Measurements from ENCODE around the gene PRDM10. TPM values are rescaled to one million over a fixed set of nuclear protein-coding genes. Genes with fewer than 3 reads are reported as not detected.

PRDM10 gene
- total RNA-seq, 1 donor from 2014 or later = 7.9 TPM

DNA sequence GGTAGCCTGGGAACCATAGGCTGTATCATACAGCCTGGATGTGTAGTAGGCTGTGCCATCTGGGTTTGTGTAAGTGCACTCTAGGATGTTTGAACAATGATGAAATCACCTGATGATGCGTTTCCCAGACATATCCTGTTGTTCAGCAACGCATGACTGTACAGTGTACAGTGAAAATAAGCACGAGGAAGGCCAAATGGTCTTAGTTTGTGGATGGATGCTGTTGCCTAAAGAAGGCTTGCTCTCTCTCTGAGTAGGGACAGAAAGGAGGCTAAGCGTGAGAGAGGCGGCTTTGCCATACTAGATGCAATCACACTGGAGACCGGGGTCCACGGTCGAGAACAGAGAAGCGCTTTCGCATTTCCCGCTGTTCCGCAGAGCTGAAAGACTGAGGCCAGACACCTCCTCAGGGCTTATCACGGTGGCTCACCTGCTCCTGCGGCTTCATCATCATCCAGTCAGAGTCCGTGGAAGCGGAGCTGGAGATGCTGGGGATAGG lies 39.5 kb upstream of the PRDM10 start:
- no peak overlapping the region for H3K4me3 ChIP-seq (ENCODE audit: low read depth, low read length)
- TF ChIP-seq, protein P1, sequence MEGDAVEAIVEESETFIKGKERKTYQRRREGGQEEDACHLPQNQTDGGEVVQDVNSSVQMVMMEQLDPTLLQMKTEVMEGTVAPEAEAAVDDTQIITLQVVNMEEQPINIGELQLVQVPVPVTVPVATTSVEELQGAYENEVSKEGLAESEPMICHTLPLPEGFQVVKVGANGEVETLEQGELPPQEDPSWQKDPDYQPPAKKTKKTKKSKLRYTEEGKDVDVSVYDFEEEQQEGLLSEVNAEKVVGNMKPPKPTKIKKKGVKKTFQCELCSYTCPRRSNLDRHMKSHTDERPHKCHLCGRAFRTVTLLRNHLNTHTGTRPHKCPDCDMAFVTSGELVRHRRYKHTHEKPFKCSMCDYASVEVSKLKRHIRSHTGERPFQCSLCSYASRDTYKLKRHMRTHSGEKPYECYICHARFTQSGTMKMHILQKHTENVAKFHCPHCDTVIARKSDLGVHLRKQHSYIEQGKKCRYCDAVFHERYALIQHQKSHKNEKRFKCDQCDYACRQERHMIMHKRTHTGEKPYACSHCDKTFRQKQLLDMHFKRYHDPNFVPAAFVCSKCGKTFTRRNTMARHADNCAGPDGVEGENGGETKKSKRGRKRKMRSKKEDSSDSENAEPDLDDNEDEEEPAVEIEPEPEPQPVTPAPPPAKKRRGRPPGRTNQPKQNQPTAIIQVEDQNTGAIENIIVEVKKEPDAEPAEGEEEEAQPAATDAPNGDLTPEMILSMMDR (conservative IDR thresholded peaks at IDR 0.05; ENCODE audit: low read depth, low read length) = no peak
- DNase-seq (ENCODE audit: low read depth) = peak; percentile 90

DNA sequence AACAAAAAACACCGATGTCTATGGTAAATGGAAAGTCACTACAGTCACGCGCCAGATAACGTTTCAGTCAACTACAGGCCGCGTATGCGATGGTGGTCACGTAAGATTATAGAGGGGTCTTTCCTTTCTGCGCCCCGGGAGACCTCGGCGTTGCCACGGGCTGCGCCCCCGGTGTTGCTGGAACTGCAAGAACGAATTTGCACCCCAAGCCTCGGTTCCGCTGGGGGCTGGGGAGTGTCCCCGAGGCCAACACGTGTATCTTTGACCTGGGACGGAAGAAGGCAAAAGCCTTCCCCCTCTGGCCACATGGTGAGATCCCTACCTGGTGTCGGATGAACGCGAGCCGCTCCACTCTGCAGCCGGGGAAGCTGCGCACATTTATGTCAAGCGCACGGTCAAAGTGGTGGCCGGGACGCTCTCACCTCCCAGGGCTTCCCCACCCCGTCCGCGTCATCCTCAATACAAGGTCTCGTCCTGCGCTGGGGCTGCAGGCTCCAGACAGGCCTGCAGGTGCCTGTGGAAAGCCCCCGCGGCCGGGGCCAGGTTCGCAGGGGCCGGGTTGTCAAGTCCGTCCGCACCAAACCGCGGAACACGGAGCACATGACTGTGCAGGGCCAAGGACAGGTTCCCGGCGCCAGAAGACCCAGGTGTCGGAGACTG lies 37.8 kb upstream of the PRDM10 start:
- TF ChIP-seq, protein P1 (conservative IDR thresholded peaks at IDR 0.05; ENCODE audit: low read depth, low read length) = no peak
- no peak overlapping the region for H3K4me3 ChIP-seq (ENCODE audit: low read depth, low read length)
- no peak for DNase-seq (ENCODE audit: low read depth)

DNA sequence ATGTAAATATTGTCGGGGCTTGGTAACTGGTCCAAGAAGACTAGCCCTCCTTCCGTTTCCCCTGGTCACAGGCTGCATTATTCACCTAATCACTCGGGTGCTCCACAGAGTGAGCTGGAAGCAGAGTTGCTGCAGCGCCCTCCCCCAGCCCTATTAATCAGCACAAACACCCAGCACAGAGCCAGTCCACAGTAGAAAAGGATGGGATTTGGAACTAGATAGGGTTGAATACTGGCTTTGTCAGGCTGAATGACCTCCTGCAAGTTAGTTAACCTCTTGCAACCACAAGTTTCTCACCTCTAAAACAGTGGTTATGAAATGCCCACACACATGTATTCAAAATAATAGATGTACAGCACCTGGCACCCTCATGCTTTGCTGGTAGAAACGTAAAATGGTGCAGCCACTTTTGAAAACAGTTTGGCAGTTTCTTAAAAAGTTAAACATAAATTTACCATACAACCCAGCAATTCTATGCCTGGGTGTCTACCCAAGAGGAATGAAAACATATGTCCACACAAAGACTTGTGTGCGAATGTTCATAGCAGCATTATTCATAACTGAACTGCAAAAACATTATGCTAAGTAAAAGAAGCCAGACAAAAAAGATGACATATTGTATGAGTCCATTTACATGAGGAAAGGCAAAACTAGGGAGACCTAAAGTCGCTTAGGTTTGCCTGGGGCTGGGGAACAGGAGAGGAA lies 35.4 kb upstream of the PRDM10 start:
- no peak for DNase-seq (ENCODE audit: low read depth)
- H3K4me3 ChIP-seq (ENCODE audit: low read depth, low read length) = peak overlapping the region; percentile 31
- TF ChIP-seq, protein P1 (conservative IDR thresholded peaks at IDR 0.05; ENCODE audit: low read depth, low read length) = no peak

DNA sequence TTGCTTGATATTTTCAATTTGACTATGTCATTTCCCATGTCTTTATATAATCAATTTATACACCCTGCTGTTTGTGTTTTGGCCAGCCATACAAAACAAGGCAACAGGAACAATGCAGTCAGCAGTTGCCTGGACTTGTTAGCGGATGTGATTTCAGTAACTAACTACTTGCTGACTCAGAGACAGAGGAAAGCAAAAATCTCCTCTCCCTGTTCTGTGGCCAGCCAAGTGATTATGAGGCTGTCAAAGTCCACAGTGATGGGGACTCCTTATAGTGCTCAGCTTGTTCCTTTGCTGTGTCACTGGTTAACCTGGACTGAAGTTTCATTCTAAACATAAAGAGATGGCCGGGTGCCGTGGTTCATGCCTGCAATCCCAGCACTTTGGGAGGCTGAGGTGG lies 34.4 kb upstream of the PRDM10 start:
- peak overlapping the region; percentile 27 for H3K4me3 ChIP-seq (ENCODE audit: low read depth, low read length)
- TF ChIP-seq, protein P1 (conservative IDR thresholded peaks at IDR 0.05; ENCODE audit: low read depth, low read length) = no peak
- DNase-seq (ENCODE audit: low read depth) = peak; percentile 79

DNA sequence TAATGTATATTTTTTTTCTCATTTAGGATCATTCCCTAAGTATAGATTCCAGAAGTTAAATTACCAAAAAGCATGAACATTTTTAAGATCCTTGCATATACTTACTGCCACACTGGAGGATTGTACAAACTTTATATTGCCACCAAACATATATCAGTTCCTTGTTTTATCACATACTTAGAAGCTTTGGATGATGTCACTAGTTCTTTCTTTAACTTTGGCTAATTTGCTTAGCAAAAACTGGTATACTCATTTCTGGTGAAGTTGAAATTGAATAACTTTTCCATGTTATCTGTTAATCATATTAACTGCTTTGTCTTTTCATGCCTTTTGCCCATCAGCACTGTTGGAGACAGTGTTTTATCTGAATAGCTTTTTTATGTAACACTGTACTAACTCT lies 31.6 kb upstream of the PRDM10 start:
- no peak for DNase-seq (ENCODE audit: low read depth)
- H3K4me3 ChIP-seq (ENCODE audit: low read depth, low read length) = no peak overlapping the region
- TF ChIP-seq, protein P1 (conservative IDR thresholded peaks at IDR 0.05; ENCODE audit: low read depth, low read length) = no peak

DNA sequence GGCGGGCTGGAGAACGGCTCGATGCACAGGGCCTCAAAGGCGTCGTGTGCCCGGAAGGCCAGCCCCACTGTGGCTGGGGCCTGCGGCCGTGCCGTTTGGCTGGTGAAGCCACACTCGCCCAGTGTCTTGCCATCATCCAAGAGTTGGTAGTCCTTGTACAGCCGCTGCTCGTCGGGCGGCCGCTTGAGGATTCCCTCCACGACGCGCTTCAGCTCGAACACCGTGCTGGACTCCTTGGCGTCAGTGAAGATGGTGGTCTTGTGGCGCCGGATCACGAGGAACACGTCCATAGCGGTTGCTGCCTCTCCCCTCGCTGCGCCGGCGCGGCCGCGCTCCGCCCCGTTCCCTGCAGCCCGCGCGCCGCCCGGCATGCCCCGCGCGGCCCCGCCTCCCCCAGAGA lies 30.3 kb upstream of the PRDM10 start:
- DNase-seq (ENCODE audit: low read depth) = no peak
- no peak overlapping the region for H3K4me3 ChIP-seq (ENCODE audit: low read depth, low read length)
- TF ChIP-seq, protein P1 (conservative IDR thresholded peaks at IDR 0.05; ENCODE audit: low read depth, low read length) = no peak

Measured in epithelial cell of proximal tubule (primary cell).